BJ (cell line): Measurements from ENCODE around the gene C11orf86. TPM values are rescaled to one million over a fixed set of nuclear protein-coding genes. Genes with fewer than 3 reads are reported as not detected.

Experiments used
- CTCF ChIA-PET: fragments of 350-600 bp; formaldehyde crosslinking; extraction: SDS; loops from one replicate; lab custom pipeline; 2021; ENCODE audit warnings: antibody characterized with exemption, inconsistent platforms; lab: Yijun Ruan, JAX
- POLR2A ChIA-PET: fragments of 300-600 bp; sonication (Branson Sonifier 250); formaldehyde crosslinking; extraction: SDS; loops from one replicate; lab custom pipeline; 2021; ENCODE audit warnings: antibody characterized with exemption; lab: Charles Lee
- DNase-seq: peaks from one replicate; pipeline ENCODE4 v3.0.0-alpha.2; 2011; ENCODE audit warnings: low read depth
- H3K27me3 ChIP-seq: 2 replicates; pipeline ENCODE4 v1.6.0; 2011; ENCODE audit warnings: low read length; ENCODE audit not compliant: control insufficient read depth, insufficient read depth
- H3K36me3 ChIP-seq: 2 replicates; pipeline ENCODE4 v1.5.1; 2011; ENCODE audit warnings: low read length; ENCODE audit not compliant: control insufficient read depth, insufficient read depth
- H3K4me3 ChIP-seq: 2 replicates; pipeline ENCODE4 v1.5.1; 2011; ENCODE audit warnings: low read depth, mild to moderate bottlenecking, control low read depth, low read length
- CTCF ChIP-seq: IDR thresholded peaks from 2 replicates; pipeline ENCODE4 v1.5.1; 2011; ENCODE audit warnings: low read depth, mild to moderate bottlenecking, control low read depth, inconsistent platforms, low read length, moderate library complexity; ENCODE audit not compliant: insufficient read depth
- polyA plus RNA-seq: library from polyadenylated mRNA; depleted of rRNA; stranded (reverse); fragments of >200 nt; gene quantifications from 2 replicates; pipeline ENCODE4 v1.2.3, GENCODE V29; 2011

Gene C11orf86
- polyA plus RNA-seq, 1 experiment: 0.15 TPM

- Histone ChIP-seq H3K36me3 (no peaks in the 10 kb centered on the region), H3K27me3 (no peaks in the 10 kb centered on the region), H3K4me3 (no peak overlapping the region)
- ChIA-PET POLR2A (no interaction called here), CTCF (no interaction called here)
- DNase-seq: no peak
- no peak for TF ChIP-seq CTCF
Measured at GRCh38 chr11:66967670-66968425, 7.3 kb upstream of the C11orf86 start.

GRCh38 chr11:66969584-66970225, 5.4 kb upstream of the C11orf86 start:
- Histone ChIP-seq H3K27me3 (no peaks in the 10 kb centered on the region), H3K36me3 (no peaks in the 10 kb centered on the region), H3K4me3 (no peak overlapping the region)
- DNase-seq: peak; percentile 86
- ChIA-PET CTCF (interaction anchor here (0.7 to 0.8 kb wide), 2 partner anchors 10 to 135 kb away, joined by 3 read pairs; no protein-coding TSS in a partner anchor), POLR2A (interaction anchor here (0.9 kb wide), 1 partner anchor 34 kb away, joined by 4 read pairs; no protein-coding TSS in a partner anchor)
- no peak for TF ChIP-seq CTCF

DNA sequence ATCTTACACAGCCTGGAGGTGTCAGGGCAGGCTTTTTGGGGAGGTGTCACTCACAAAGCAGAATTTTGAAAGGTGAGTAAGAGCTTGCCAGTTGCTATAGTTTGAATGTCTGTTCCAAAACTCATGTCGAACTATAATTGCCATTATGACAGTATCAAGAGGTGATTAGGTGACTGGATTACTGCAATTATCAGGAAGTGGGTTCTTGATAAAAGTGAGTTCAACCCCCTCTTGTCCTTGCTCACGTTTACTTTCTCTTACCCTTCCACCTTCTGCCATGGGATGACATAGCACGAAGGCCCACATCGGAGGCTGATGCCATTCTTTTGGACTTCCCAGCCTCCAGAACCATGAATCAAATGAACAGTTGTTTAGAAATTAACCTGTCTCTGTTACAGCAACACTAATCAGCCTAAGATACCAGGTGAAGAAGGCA, 4.7 kb upstream of the C11orf86 start:
- Histone ChIP-seq H3K36me3 (no peaks in the 10 kb centered on the region), H3K4me3 (no peak overlapping the region), H3K27me3 (no peaks in the 10 kb centered on the region)
- CTCF ChIA-PET: interaction anchor here (0.7 to 1.5 kb wide), 4 partner anchors 11 to 136 kb away, joined by 3 read pairs; no protein-coding TSS in a partner anchor
- no peak for TF ChIP-seq CTCF
- POLR2A ChIA-PET: interaction anchor here (0.9 kb wide), 1 partner anchor 35 kb away, joined by 4 read pairs; no protein-coding TSS in a partner anchor
- no peak for DNase-seq

DNA sequence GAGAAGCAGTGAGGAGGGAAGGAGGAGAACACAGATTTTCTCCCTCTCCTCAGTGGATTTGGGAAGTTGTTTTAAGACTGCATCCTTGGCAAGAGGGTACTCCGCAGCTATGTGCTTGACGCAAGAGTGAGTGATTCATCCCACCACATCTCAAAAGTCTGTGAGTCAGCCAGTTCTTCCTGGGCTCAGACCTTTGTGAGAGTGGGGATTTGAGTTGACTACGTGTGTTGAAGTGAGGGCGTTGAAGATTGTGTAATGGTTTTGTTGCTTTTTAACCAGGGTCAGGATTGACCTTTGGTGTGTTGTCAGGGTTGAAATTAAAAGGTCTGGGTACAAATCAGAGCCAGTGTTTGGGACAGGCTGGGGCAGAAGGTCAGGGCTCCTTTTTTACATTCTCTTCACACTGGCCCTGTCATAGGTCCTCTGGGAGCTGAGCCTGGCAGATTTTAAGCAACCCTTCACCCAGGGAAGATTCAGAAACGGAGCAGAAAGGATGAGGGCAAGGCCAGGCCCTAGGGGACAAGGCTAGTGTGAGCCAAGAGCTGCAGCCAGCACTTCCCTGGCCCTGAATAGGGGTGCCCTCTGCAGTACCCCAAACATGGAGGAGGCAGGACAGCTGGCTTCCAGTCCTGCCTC, 4.2 kb upstream of the C11orf86 start:
- no peak for TF ChIP-seq CTCF
- no peak overlapping the region for H3K4me3 ChIP-seq
- H3K36me3 ChIP-seq: no peaks in the 10 kb centered on the region
- ChIA-PET CTCF (interaction anchor here (1.1 to 1.5 kb wide), 2 partner anchors 38 to 51 kb away, joined by 3 read pairs; no protein-coding TSS in a partner anchor), POLR2A (interaction anchor here (1.1 kb wide), 1 partner anchor 129 kb away, joined by 7 read pairs; no protein-coding TSS in a partner anchor)
- H3K27me3 ChIP-seq: no peaks in the 10 kb centered on the region
- DNase-seq: peak; percentile 99
